Mammary epithelial cell (primary cell): ENCODE data around the gene POU3F1.

Experiments used
- CTCF ChIP-seq, 2 donors: IDR thresholded peaks in 1 of 2; conservative IDR thresholded peaks in 1 of 2; 2 replicates each; pipeline ENCODE4 v1.5.1; 2011 to 2012; ENCODE audit warnings: inconsistent platforms in 2 of 2, low read length in 2 of 2, mild to moderate bottlenecking in 2 of 2, control low read depth in 1 of 2, low read depth in 1 of 2; ENCODE audit not compliant: insufficient read depth in 1 of 2; ENCODE audit errors: extremely low read depth in 1 of 2
- EZH2 ChIP-seq: IDR thresholded peaks from 2 replicates; pipeline ENCODE4 v1.6.1; 2012; ENCODE audit warnings: low read length, inconsistent platforms, borderline replicate concordance

- TF ChIP-seq EZH2 (no peak), CTCF (conservative IDR thresholded peaks at IDR 0.05 in 1 of 2, IDR thresholded peaks at IDR 0.05 in 1 of 2; ENCODE audit: extremely low read depth in 1 of 2, insufficient read depth in 1 of 2, low read depth in 1 of 2, low read length in 2 of 2) (no peak)
Observed at GRCh38 chr1:38025664-38026063, 20.9 kb downstream of the POU3F1 start.
